Colonic mucosa (tissue), 4 donors: Measurements from ENCODE around the gene LENG1. TPM values are rescaled to one million over a fixed set of nuclear protein-coding genes. Genes with fewer than 3 reads are reported as not detected.
"Not testable (repeated sequence)": the region's sequence is repeated elsewhere in the genome, so short reads cannot be mapped to it uniquely, and the experiment has no call there.

ENCODE experiments used
- DNase-seq: peaks from one replicate; pipeline ENCODE4 v3.0.0-alpha.2; 2020
- H3K27ac ChIP-seq: fragments of 200-600 bp; one replicate; pipeline ENCODE4 v1.8.0; 2021
- H3K27me3 ChIP-seq: fragments of 200-600 bp; one replicate; pipeline ENCODE4 v1.8.0; 2021
- H3K36me3 ChIP-seq: fragments of 200-600 bp; one replicate; pipeline ENCODE4 v1.8.0; 2021
- H3K4me1 ChIP-seq: fragments of 200-600 bp; one replicate; pipeline ENCODE4 v1.8.0; 2021; ENCODE audit warnings: mild to moderate bottlenecking
- H3K4me3 ChIP-seq: fragments of 200-600 bp; one replicate; pipeline ENCODE4 v1.8.0; 2021
- H3K9ac ChIP-seq, 2 donors: one replicate each; pipeline ENCODE4 v1.7.0; 2013; ENCODE audit warnings: control low read depth in 2 of 2, low read depth in 2 of 2, low read length in 2 of 2
- H3K9me3 ChIP-seq: fragments of 200-600 bp; one replicate; pipeline ENCODE4 v1.8.0; 2021
- CTCF ChIP-seq: fragments of 200-600 bp; IDR thresholded peaks from one replicate; pipeline ENCODE4 v1.8.0; 2022; ENCODE audit warnings: antibody characterized with exemption, mild to moderate bottlenecking
- intact Hi-C: fragments of 100-400 bp; cut with DNase I; formaldehyde crosslinking; loops from one replicate; pipeline ENCODE4 v1.14.1; 2022
- total RNA-seq, 2 donors: library from RNA; stranded (reverse); fragmentation: NEBNext Ultra II Directional in 1 of 2; extraction: Animal tissue kit (Norgen Biotek cat#: 25700) in 1 of 2; gene quantifications; one replicate each; pipeline ENCODE4 v1.2.1, GENCODE V29; 2021
- donor health status: healthy.
- donor health status: DM: no; HTN: no; CAD: no.
- donor health status: DM: no; HTN: no; CAD: no.

Gene LENG1
- total RNA-seq, 2 donors from 2014 or later, result 6.2 to 8.1 TPM

GRCh38 chr19:54188215-54188871 is 28.8 kb upstream of the LENG1 start:
- H3K4me1 ChIP-seq, result peaks cover 13% of the 10 kb centered on the region
- H3K9me3 ChIP-seq, result no peaks in the 10 kb centered on the region
- peak; percentile 63 for DNase-seq
- intact Hi-C loops, result no loop called here
- TF ChIP-seq CTCF, result no peak
- no peaks in the 10 kb centered on the region for H3K36me3 ChIP-seq
- H3K27me3 ChIP-seq, result no peaks in the 10 kb centered on the region
- peak overlapping the region; percentile 85 to 90 for H3K9ac ChIP-seq
- H3K27ac ChIP-seq, result peak overlapping the region; percentile 99
- peak overlapping the region; percentile 73 for H3K4me3 ChIP-seq

DNA sequence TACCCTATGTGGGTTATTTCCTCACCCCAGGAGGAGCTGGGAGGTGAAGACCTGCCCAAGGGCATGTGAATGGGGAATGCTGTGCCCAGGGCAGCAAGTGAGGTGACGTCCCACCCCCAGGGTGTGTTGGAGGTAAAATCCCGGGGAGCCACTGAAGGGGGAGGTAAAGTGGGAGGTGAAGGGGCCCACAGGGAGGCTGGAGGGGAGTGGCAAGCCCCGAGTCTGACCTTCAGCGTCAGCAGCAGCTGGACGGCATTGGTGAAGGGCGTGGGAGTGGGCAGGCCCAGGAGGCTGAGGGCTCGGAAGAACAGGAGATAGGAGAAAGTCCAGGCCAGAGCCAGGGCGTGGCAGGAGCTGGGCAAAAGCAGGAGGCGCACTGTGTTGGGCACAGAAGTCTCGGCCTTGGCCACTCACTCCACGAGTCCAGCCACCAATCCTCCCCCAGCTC is 27.4 kb upstream of the LENG1 start:
- no peaks in the 10 kb centered on the region for H3K9me3 ChIP-seq
- TF ChIP-seq CTCF, result no peak
- H3K9ac ChIP-seq, result peak overlapping the region; percentile 33 to 44
- H3K4me1 ChIP-seq, result peaks cover 9% of the 10 kb centered on the region
- H3K27ac ChIP-seq, result peak overlapping the region; percentile 99
- H3K4me3 ChIP-seq, result no peak overlapping the region
- intact Hi-C loops, result no loop called here
- H3K36me3 ChIP-seq, result no peaks in the 10 kb centered on the region
- DNase-seq, result peak; percentile 90
- no peaks in the 10 kb centered on the region for H3K27me3 ChIP-seq

GRCh38 chr19:54186351-54186750 is 26.8 kb upstream of the LENG1 start:
- no peak for DNase-seq

GRCh38 chr19:54183431-54183830 is 23.9 kb upstream of the LENG1 start:
- no peaks in the 10 kb centered on the region for H3K27me3 ChIP-seq
- no peak for TF ChIP-seq CTCF
- H3K4me3 ChIP-seq, result no peak overlapping the region
- no peak overlapping the region for H3K9ac ChIP-seq
- no peaks in the 10 kb centered on the region for H3K9me3 ChIP-seq
- no peak for DNase-seq
- peaks cover 5% of the 10 kb centered on the region for H3K4me1 ChIP-seq
- H3K27ac ChIP-seq, result no peak overlapping the region
- H3K36me3 ChIP-seq, result no peaks in the 10 kb centered on the region
- intact Hi-C loops, result no loop called here

More at GRCh38 chr19:54186351-54186750, 26.8 kb upstream of the LENG1 start:
- Histone ChIP-seq H3K27ac (peak overlapping the region; percentile 99), H3K36me3 (no peaks in the 10 kb centered on the region), H3K4me1 (peaks cover 5% of the 10 kb centered on the region), H3K9me3 (no peaks in the 10 kb centered on the region), H3K4me3 (no peak overlapping the region), H3K9ac (peak overlapping the region in 1 of 2 donors; percentile 44), H3K27me3 (no peaks in the 10 kb centered on the region)
- intact Hi-C loops, result no loop called here
- no peak for TF ChIP-seq CTCF

DNA sequence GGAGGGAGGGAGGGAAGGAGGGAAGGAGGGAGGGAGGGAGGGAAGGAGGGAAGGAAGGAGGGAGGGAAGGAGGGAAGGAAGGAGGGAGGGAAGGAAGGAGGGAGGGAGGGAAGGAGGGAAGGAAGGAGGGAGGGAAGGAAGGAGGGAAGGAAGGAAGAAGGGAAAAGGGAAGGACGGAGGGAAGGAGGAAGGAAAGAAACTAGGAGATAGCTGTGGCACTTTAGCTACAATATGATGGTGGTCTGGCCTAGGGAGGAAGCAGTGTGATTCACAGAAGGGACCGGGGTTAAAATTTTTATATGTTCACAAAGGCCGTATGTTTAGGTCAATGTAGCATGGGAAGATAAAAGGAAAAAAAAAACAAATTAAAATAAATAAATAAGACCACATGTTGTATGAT is 22.4 kb upstream of the LENG1 start:
- intact Hi-C loops, H3K27me3 ChIP-seq, H3K4me3 ChIP-seq, DNase-seq, H3K9ac ChIP-seq, H3K27ac ChIP-seq, H3K9me3 ChIP-seq, H3K36me3 ChIP-seq, H3K4me1 ChIP-seq: not testable (repeated sequence)

DNA sequence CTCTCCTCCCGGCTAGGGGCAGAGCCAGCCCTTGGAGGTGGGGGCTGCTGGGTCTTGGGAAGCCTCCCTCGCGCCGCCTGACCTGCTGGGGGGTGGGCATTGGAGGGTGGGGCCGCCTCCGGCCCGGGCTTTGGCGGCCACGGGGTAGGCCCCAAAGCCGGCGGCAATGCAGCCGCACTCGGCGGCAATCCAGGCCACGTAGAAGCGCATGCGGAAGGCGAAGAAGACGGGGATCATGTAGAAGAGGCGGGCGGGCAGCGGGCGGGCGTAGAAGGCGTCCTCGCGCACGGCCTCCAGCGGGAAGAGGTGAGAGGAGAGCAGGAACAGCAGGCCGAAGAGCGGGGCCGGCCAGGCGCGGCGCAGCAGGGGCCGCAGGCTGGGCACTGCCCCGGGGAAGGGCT is 21.2 kb upstream of the LENG1 start:
- H3K9me3 ChIP-seq, result no peaks in the 10 kb centered on the region
- no peak overlapping the region for H3K27ac ChIP-seq
- intact Hi-C loops, result no loop called here
- no peaks in the 10 kb centered on the region for H3K36me3 ChIP-seq
- no peak overlapping the region for H3K9ac ChIP-seq
- TF ChIP-seq CTCF, result no peak
- no peak overlapping the region for H3K4me3 ChIP-seq
- no peaks in the 10 kb centered on the region for H3K4me1 ChIP-seq
- H3K27me3 ChIP-seq, result no peaks in the 10 kb centered on the region
- DNase-seq, result no peak
